ENCODE data around the gene PIM3. TPM values are rescaled to one million over a fixed set of nuclear protein-coding genes. Genes with fewer than 3 reads are reported as not detected.
A peak's percentile ranks its signal among the peaks of the same experiment; 100 is the strongest.

PIM3 gene
- total RNA-seq, 2 experiments from 2014 or later, result 60.1 to 62.3 TPM

DNA sequence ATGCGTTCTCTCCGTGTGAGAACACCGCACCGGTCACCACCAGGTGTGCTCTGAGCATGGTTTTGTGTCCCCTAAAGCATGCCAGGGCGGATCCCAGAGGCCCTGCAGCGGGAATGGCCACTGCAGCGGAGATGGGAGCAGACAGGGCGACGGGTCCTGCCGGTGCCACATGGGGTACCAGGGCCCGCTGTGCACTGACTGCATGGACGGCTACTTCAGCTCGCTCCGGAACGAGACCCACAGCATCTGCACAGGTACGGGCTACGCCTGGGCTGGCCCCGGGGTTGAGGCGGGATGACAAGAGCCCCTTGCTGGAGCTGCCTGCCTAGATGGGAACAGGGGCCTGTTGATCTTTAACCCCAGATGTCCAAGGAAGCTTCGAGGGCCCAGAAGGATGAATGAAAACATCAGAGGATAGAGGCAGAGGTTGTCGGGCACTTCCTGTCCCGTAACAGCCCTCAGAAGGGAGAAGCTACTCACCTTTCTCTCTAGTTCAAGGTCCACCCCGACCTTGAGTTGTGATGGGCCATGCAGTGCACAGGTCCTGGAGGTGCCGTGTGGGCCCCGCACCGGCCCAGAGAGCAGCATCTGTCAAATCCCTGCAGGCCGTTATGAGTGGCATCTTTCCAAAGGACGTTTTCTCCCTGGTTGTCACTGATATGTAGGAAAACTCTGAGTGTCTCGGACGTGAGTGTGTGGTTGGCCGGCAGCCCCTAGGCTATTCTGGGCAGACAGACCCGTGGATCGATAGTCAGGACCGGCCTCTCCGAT, 38.9 kb upstream of the PIM3 start:
- POLR2A ChIA-PET, result no interaction called here
- H3K27ac Mint-ChIP-seq, result no peak overlapping the region

DNA sequence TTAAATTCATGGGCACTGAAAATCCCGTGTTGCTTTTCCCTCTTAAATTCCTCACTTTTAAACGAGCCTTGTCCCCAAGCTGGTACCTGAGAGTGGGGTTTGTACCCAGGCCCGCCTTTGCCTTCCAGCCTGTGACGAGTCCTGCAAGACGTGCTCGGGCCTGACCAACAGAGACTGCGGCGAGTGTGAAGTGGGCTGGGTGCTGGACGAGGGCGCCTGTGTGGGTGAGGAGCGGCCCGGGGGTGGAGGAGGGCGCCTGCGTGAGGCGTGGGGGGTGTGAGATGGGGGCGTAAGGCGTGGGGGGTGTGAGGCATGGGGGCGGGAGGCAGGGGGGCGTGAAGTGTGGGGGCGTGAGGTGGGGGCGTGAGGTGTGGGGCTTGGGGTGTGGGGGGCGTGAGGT, 38.1 kb upstream of the PIM3 start:
- H3K27ac Mint-ChIP-seq, result no peak overlapping the region

More for the DNA sequence above, 38.9 kb upstream of the PIM3 start:
- peaks cover 47% of the 10 kb centered on the region for H3K4me1 Mint-ChIP-seq
- H3K36me3 Mint-ChIP-seq (ENCODE audit: low read depth), result peaks cover 19% of the 10 kb centered on the region
- H3K9me3 Mint-ChIP-seq, result no peaks in the 10 kb centered on the region
- CTCF ChIA-PET, result interaction anchor here (0.8 kb wide), 1 partner anchor 154 kb away, joined by 3 read pairs; no protein-coding TSS in a partner anchor
- no peak overlapping the region for H3K4me3 Mint-ChIP-seq
- H3K27me3 Mint-ChIP-seq, result no peaks in the 10 kb centered on the region
- no peak for DNase-seq

DNA sequence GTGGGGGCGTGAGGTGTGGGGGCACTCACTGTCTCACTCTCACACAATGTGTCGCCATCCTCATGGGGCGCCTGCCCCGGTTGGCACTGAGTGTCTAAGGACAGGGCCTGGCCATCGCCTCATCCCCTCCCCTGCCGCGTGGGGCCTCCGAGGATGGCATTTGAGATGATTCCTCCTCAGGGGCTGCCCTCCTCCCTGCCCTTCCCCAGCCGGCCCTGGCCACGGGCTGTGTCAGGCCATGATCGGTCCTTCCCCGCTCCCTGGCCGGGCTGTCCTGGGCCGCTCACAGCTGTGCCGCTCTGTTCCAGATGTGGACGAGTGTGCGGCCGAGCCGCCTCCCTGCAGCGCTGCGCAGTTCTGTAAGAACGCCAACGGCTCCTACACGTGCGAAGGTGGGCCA, 37.6 kb upstream of the PIM3 start:
- POLR2A ChIA-PET, result no interaction called here
- Mint-ChIP-seq H3K27me3 (no peaks in the 10 kb centered on the region), H3K36me3 (ENCODE audit: low read depth) (peaks cover 23% of the 10 kb centered on the region), H3K4me1 (peaks cover 46% of the 10 kb centered on the region), H3K4me3 (no peak overlapping the region), H3K27ac (no peak overlapping the region), H3K9me3 (no peaks in the 10 kb centered on the region)
- CTCF ChIA-PET, result no interaction called here
- no peak for DNase-seq

More for the DNA sequence above, 38.1 kb upstream of the PIM3 start:
- ChIA-PET CTCF (interaction anchor here (0.8 kb wide), 1 partner anchor 155 kb away, joined by 3 read pairs; no protein-coding TSS in a partner anchor), POLR2A (no interaction called here)
- Mint-ChIP-seq H3K4me1 (peaks cover 46% of the 10 kb centered on the region), H3K36me3 (ENCODE audit: low read depth) (peaks cover 23% of the 10 kb centered on the region), H3K27me3 (no peaks in the 10 kb centered on the region), H3K9me3 (no peaks in the 10 kb centered on the region), H3K4me3 (no peak overlapping the region)
- no peak for DNase-seq

DNA sequence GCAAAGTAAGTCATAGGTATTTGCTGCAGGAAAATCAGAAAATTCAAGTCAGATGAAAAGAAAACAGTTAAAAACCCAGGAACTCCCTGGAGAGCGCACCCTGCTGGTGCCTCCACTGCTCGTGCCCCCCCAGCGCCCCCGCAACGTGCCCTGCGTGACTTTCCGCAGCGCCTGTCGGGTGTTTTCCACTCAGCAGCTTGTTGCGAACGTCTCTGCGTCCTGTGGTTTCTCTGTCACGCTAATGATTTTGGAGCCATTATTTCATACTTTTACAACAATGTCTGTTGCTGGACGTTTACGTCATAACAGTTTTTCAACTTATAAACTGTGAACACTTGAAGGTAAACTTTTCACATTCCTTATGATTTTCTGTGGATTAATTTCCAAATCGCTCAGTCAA, 37.1 kb upstream of the PIM3 start:
- Mint-ChIP-seq H3K36me3 (ENCODE audit: low read depth) (peaks cover 23% of the 10 kb centered on the region), H3K27ac (no peak overlapping the region), H3K9me3 (no peaks in the 10 kb centered on the region), H3K4me1 (peaks cover 50% of the 10 kb centered on the region), H3K4me3 (no peak overlapping the region), H3K27me3 (no peaks in the 10 kb centered on the region)
- DNase-seq, result no peak
- CTCF ChIA-PET, result no interaction called here
- POLR2A ChIA-PET, result no interaction called here

DNA sequence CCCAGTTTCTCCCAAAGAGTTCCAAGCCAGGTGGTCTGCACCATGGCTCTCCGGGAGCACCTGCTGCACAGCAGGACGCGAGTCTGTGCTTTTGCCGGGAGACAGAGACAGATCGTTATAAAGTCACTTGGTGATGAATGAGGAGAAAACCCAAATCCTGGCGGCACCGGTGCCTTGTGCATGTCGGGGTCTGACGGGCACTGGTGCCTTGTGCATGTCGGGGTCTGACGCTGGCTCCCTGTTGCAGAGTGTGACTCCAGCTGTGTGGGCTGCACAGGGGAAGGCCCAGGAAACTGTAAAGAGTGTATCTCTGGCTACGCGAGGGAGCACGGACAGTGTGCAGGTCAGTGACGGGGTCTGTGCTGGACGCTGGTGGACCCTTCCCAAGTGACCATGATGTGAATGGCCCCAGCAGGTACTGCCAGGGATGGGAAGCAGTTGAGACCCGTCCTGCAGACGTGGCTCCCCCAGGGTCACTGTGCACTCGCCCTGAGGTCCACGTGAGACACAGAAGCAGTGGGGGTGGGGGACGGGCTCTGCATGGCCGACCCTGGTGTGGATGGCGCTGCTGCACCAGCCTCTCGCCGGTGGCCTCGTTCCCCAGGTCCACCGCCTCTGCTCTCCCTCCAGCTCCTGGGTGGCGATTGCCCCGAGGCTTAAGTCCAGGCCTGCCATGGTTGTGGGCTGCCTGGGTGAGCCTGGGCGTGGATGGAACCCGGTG, 36.3 kb upstream of the PIM3 start:
- DNase-seq, result no peak
- ChIA-PET CTCF (interaction anchor here (1.7 to 1.9 kb wide), 2 partner anchors 12 to 157 kb away, joined by 5 to 17 read pairs; no protein-coding TSS in a partner anchor), POLR2A (interaction anchor here (1.3 kb wide), 1 partner anchor 48 kb away, joined by 4 read pairs; no protein-coding TSS in a partner anchor)
- Mint-ChIP-seq H3K27me3 (no peaks in the 10 kb centered on the region), H3K4me3 (no peak overlapping the region), H3K36me3 (ENCODE audit: low read depth) (peaks cover 23% of the 10 kb centered on the region), H3K9me3 (no peaks in the 10 kb centered on the region), H3K4me1 (peaks cover 50% of the 10 kb centered on the region), H3K27ac (peak overlapping the region; percentile 21)

DNA sequence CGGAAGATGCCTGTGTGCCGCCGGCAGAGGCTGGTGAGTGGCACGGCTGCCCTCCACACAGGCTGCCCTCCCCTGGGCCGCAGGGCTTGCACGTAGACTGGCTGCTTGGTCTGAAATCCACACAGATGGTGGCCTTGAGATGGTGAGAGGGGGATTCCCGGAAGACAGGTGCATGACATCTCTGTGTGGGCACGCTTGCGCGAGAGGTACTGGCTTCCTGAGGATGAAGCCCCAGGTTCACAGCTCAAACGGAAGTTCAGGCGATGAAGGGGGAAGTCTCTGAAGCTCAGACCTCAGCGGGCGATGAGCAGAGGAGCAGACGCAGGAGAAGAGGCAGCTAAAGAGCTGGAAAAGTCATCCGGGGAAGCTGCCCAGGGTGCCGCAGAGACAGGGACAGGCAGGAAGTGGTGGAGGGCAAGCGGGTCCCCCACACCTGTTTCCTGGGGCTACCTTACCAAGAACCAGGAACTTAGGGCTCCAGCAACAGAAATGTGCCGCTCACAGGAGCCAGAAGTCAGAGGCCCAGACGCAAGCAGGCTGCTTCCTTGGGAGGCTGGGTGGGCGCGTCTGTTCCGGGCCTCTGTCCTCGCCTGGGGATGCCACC, 34.9 kb upstream of the PIM3 start:
- DNase-seq, result peak; percentile 68
- Mint-ChIP-seq H3K9me3 (no peaks in the 10 kb centered on the region), H3K36me3 (ENCODE audit: low read depth) (peaks cover 18% of the 10 kb centered on the region), H3K27me3 (no peaks in the 10 kb centered on the region), H3K4me3 (peak overlapping the region; percentile 57), H3K27ac (peak overlapping the region; percentile 84), H3K4me1 (peaks cover 47% of the 10 kb centered on the region)
- CTCF ChIA-PET, result interaction anchor here (0.9 to 1.9 kb wide), 5 partner anchors 11 to 158 kb away, joined by 3 to 17 read pairs (median 5); no protein-coding TSS in a partner anchor
- POLR2A ChIA-PET, result interaction anchor here (0.7 to 1.9 kb wide), 14 partner anchors 8 to 109 kb away, joined by 3 to 9 read pairs (median 5); partner anchors contain the start of gene PIM3

DNA sequence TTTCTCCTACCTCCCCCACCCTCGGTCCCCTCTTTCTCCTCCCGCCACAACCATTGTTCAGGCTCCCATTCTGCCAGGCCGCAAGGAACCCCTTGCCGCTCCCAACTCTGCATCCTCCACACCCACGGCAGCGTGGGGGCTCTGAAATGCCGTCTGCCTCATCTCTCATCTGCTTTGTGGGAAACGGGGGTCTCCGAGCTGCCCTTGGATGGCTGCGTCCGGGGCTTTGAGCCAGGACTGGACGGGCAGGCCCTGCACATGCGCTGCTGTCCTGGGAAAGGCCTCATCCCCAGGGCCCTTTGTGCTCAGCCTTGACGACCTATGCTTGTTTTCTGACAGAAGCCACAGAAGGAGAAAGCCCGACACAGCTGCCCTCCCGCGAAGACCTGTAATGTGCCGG, 33.7 kb upstream of the PIM3 start:
- Mint-ChIP-seq H3K27me3 (no peaks in the 10 kb centered on the region), H3K36me3 (ENCODE audit: low read depth) (peaks cover 13% of the 10 kb centered on the region), H3K4me3 (no peak overlapping the region), H3K27ac (peak overlapping the region; percentile 56), H3K9me3 (no peaks in the 10 kb centered on the region), H3K4me1 (peaks cover 58% of the 10 kb centered on the region)
- no peak for DNase-seq
- ChIA-PET POLR2A (interaction anchor here (0.8 to 1.7 kb wide), 3 partner anchors 9 to 100 kb away, joined by 3 to 6 read pairs (median 3); no protein-coding TSS in a partner anchor), CTCF (interaction anchor here (0.5 to 1.7 kb wide), 2 partner anchors 88 to 104 kb away, joined by 3 to 9 read pairs (median 7); no protein-coding TSS in a partner anchor)

DNA sequence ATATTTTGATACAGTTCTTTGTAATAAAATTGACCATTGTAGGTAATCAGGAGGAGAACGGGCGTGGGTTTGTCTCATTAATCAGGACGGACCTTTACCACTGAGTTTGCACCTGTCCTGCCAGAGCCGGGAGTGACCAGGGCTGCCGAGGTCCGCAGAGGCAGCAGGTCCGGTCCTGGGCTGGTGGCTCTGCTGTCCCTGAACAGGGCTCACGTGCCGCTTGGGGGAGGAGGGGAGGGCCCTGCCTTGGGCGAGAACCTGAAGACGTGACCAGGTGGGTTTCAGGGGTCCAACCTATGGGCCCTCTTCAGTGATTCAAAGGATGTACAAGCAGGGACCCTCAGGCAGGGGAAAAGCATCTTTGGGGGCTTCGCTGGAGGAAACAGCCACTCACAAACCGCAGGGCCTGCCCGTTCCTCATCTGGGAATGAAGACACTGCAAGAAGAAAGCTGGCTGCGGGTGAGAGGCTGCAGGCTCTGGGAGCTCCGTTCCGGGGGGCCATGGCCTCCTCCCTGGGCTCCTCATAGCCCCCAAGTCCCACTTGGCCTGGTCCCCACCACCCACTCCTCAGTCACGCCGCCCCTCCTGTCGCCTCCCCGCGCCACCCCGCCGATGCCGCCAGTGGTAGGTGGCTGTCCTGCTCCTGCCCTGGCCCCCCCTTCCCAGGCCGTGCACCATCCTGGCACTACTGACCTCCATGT, 32.9 kb upstream of the PIM3 start:
- ChIA-PET POLR2A (interaction anchor here (0.8 kb wide), 1 partner anchor 8 kb away, joined by 3 read pairs; no protein-coding TSS in a partner anchor), CTCF (interaction anchor here (1.3 kb wide), 1 partner anchor 103 kb away, joined by 7 read pairs; no protein-coding TSS in a partner anchor)
- no peak overlapping the region for H3K4me3 Mint-ChIP-seq
- peak overlapping the region; percentile 56 for H3K27ac Mint-ChIP-seq
- peaks cover 58% of the 10 kb centered on the region for H3K4me1 Mint-ChIP-seq
- no peaks in the 10 kb centered on the region for H3K27me3 Mint-ChIP-seq
- no peaks in the 10 kb centered on the region for H3K9me3 Mint-ChIP-seq
- no peak for DNase-seq
- peaks cover 10% of the 10 kb centered on the region for H3K36me3 Mint-ChIP-seq (ENCODE audit: low read depth)

DNA sequence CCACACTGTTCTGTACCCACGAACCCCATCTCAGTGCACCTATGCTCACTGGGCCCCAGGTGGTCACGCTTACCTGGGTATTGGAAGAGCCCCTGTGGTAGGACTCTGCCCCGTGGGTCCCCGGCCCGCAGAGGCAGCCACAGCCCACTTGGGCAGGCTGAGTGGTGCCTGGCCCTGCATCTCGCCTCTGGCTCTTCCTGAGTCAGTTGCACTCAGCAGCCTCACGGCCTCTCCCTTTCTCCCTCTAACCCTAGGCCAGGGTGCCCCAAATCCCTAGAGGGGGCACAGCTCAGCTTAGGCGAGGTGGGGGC, 32.4 kb upstream of the PIM3 start:
- Mint-ChIP-seq H3K4me1 (peaks cover 63% of the 10 kb centered on the region), H3K27ac (peak overlapping the region; percentile 16), H3K9me3 (no peaks in the 10 kb centered on the region), H3K27me3 (no peaks in the 10 kb centered on the region), H3K36me3 (ENCODE audit: low read depth) (peaks cover 10% of the 10 kb centered on the region), H3K4me3 (no peak overlapping the region)
- CTCF ChIA-PET, result interaction anchor here (1.3 kb wide), 1 partner anchor 102 kb away, joined by 7 read pairs; no protein-coding TSS in a partner anchor
- DNase-seq, result no peak
- POLR2A ChIA-PET, result no interaction called here

DNA sequence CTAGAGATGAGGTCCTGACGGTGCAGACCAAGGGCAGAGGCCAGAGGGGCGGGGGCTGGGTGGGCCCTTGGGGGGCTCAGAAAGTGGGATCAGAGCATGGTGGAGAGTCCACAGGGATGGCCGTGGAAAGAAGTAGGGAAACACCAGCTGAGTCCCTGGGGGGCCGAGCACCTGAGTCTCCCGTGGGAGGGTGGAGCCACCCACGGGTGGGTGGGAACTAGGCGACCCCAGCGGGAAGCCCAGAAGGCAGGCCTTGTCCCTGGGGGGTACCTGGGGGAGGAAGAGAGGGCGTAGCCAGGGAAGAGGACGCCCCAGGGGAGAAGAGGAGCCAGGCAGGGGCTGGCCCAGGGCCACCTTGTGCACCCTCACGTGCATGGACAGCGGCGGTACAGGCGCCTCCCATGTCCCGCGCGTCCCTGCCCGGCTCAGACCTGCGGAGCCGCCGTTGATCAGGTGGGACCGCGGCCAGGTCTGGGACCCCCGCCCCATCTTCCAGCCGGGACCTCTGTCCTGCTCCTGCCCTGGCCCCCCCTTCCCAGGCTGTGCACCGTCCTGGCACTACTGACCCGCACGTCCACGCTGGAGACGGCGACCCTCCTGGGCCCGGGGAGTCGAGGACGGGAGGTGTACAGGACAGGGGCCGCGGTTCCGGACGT, 31.9 kb upstream of the PIM3 start:
- DNase-seq, result no peak
- CTCF ChIA-PET, result interaction anchor here (1.3 kb wide), 1 partner anchor 102 kb away, joined by 7 read pairs; no protein-coding TSS in a partner anchor
- H3K27ac Mint-ChIP-seq, result no peak overlapping the region
- POLR2A ChIA-PET, result no interaction called here
- H3K4me1 Mint-ChIP-seq, result peaks cover 63% of the 10 kb centered on the region
- H3K4me3 Mint-ChIP-seq, result no peak overlapping the region
- no peaks in the 10 kb centered on the region for H3K9me3 Mint-ChIP-seq
- no peaks in the 10 kb centered on the region for H3K27me3 Mint-ChIP-seq
- H3K36me3 Mint-ChIP-seq (ENCODE audit: low read depth), result peaks cover 10% of the 10 kb centered on the region

DNA sequence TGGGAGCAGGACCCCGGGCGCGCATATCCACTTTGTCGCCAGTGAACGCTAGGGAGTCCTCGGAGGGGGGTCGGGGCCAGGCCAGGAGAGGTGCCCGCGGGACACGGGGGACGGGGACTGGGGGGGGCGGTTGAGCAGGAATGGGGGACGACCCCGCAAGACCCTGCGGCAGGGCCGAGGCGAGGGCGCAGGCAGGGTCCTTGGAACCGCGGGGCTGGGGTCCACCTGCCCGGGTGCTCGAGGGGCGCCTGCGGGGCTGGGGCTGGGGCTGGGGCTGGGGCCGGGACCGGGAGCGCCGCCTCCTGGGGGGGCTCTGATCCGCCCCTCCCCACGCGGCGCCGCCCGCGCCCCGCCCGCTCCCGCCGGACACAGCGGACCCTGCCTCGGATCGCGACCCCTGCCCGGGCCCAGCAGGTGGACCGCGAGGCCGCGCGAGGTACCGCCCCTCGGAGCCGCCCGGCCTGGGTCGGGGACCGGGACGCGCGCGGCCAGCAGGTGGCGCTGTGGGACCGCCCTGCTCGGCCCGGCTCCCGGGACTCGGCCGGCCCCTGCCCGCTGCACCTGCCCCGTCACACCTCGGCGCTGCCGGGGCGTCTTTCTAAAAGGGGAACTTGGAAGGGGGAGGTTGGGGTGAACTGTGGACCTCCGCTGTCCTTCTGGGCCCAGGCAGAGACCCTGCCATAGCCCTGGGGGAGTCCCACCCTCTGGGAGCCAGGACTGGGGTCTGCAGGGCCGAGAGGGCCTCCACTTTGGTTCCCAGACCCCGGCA, 31.2 kb upstream of the PIM3 start:
- Mint-ChIP-seq H3K27ac (no peak overlapping the region), H3K4me3 (no peak overlapping the region), H3K36me3 (ENCODE audit: low read depth) (peaks cover 8% of the 10 kb centered on the region), H3K27me3 (no peaks in the 10 kb centered on the region), H3K4me1 (peaks cover 60% of the 10 kb centered on the region), H3K9me3 (no peaks in the 10 kb centered on the region)
- POLR2A ChIA-PET, result interaction anchor here (2.3 kb wide), 1 partner anchor 102 kb away, joined by 21 read pairs; no protein-coding TSS in a partner anchor
- CTCF ChIA-PET, result interaction anchor here (1.8 to 5.2 kb wide), 4 partner anchors 33 to 101 kb away, joined by 4 to 58 read pairs (median 8); no protein-coding TSS in a partner anchor
- peak; percentile 82 for DNase-seq
